ENCODE data around the gene SUGCT.
A peak's percentile ranks its signal among the peaks of the same experiment; 100 is the strongest.

Gene SUGCT

GRCh38 chr7:40549372-40550039, 414.7 kb downstream of the SUGCT start:
- Histone ChIP-seq H3K27ac (no peak overlapping the region), H3K36me3 (ENCODE audit: insufficient read depth, low read length) (no peaks in the 10 kb centered on the region), H3K9ac (ENCODE audit: insufficient read length) (no peak overlapping the region), H3K9me3 (ENCODE audit: low read depth, low read length) (no peaks in the 10 kb centered on the region), H3K4me3 (no peak overlapping the region)
- no peak for DNase-seq (ENCODE audit: low read depth, low spot score)
- TF ChIP-seq EZH2 (IDR thresholded peaks at IDR 0.05): no peak
- TF ChIP-seq FOXP2 (optimal IDR thresholded peaks at IDR 0.05; ENCODE audit: control extremely low read depth, extremely low read length, insufficient read depth): no peak
- TF ChIP-seq POLR2AphosphoS5 (IDR thresholded peaks at IDR 0.05; ENCODE audit: borderline replicate concordance, low read depth, low read length): no peak

- TF ChIP-seq POLR2AphosphoS5 (IDR thresholded peaks at IDR 0.05; ENCODE audit: borderline replicate concordance, low read depth, low read length) (peak; percentile 57; the same call in 1 of the 2 replicates), EZH2 (IDR thresholded peaks at IDR 0.05) (no peak)
- no peaks in the 10 kb centered on the region for H3K36me3 ChIP-seq (ENCODE audit: insufficient read depth, low read length)
- no peaks in the 10 kb centered on the region for H3K9me3 ChIP-seq (ENCODE audit: low read depth, low read length)
- H3K4me3 ChIP-seq: peak overlapping the region; percentile 54
- peak; percentile 88 for DNase-seq (ENCODE audit: low read depth, low spot score)
- H3K9ac ChIP-seq (ENCODE audit: insufficient read length): no peak overlapping the region
- peak overlapping the region; percentile 82 for H3K27ac ChIP-seq
Measured at GRCh38 chr7:40551685-40552576, 417.1 kb downstream of the SUGCT start.

- Histone ChIP-seq H3K36me3 (ENCODE audit: insufficient read depth, low read length) (no peaks in the 10 kb centered on the region), H3K9me3 (ENCODE audit: low read depth, low read length) (no peaks in the 10 kb centered on the region), H3K4me3 (no peak overlapping the region), H3K9ac (ENCODE audit: insufficient read length) (no peak overlapping the region), H3K27ac (no peak overlapping the region)
- DNase-seq (ENCODE audit: low read depth, low spot score): no peak
- no peak for TF ChIP-seq FOXP2 (optimal IDR thresholded peaks at IDR 0.05; ENCODE audit: control extremely low read depth, extremely low read length, insufficient read depth)
- TF ChIP-seq POLR2AphosphoS5 (IDR thresholded peaks at IDR 0.05; ENCODE audit: borderline replicate concordance, low read depth, low read length): no peak
- no peak for TF ChIP-seq EZH2 (IDR thresholded peaks at IDR 0.05)
Measured at GRCh38 chr7:40560672-40561071, 425.9 kb downstream of the SUGCT start.

- H3K27ac ChIP-seq: no peak overlapping the region
- TF ChIP-seq POLR2AphosphoS5 (IDR thresholded peaks at IDR 0.05; ENCODE audit: borderline replicate concordance, low read depth, low read length) (no peak), FOXP2 (optimal IDR thresholded peaks at IDR 0.05; ENCODE audit: control extremely low read depth, extremely low read length, insufficient read depth) (no peak), EZH2 (IDR thresholded peaks at IDR 0.05) (no peak)
- H3K36me3 ChIP-seq (ENCODE audit: insufficient read depth, low read length): no peaks in the 10 kb centered on the region
- H3K9me3 ChIP-seq (ENCODE audit: low read depth, low read length): no peaks in the 10 kb centered on the region
- H3K4me3 ChIP-seq: no peak overlapping the region
- DNase-seq (ENCODE audit: low read depth, low spot score): no peak
- no peak overlapping the region for H3K9ac ChIP-seq (ENCODE audit: insufficient read length)
Measured at GRCh38 chr7:40566879-40567278, 432.1 kb downstream of the SUGCT start.

GRCh38 chr7:40569326-40569725, 434.5 kb downstream of the SUGCT start:
- Histone ChIP-seq H3K9me3 (ENCODE audit: low read depth, low read length) (no peaks in the 10 kb centered on the region), H3K27ac (no peak overlapping the region), H3K9ac (ENCODE audit: insufficient read length) (no peak overlapping the region), H3K36me3 (ENCODE audit: insufficient read depth, low read length) (no peaks in the 10 kb centered on the region), H3K4me3 (no peak overlapping the region)
- DNase-seq (ENCODE audit: low read depth, low spot score): no peak
- TF ChIP-seq FOXP2 (optimal IDR thresholded peaks at IDR 0.05; ENCODE audit: control extremely low read depth, extremely low read length, insufficient read depth): no peak
- TF ChIP-seq POLR2AphosphoS5 (IDR thresholded peaks at IDR 0.05; ENCODE audit: borderline replicate concordance, low read depth, low read length): no peak
- TF ChIP-seq EZH2 (IDR thresholded peaks at IDR 0.05): no peak

GRCh38 chr7:40570223-40570622, 435.4 kb downstream of the SUGCT start:
- TF ChIP-seq EZH2 (IDR thresholded peaks at IDR 0.05): no peak
- no peak for TF ChIP-seq FOXP2 (optimal IDR thresholded peaks at IDR 0.05; ENCODE audit: control extremely low read depth, extremely low read length, insufficient read depth)
- no peak for TF ChIP-seq POLR2AphosphoS5 (IDR thresholded peaks at IDR 0.05; ENCODE audit: borderline replicate concordance, low read depth, low read length)
- peak; percentile 22 for DNase-seq (ENCODE audit: low read depth, low spot score)
- Histone ChIP-seq H3K4me3 (no peak overlapping the region), H3K9me3 (ENCODE audit: low read depth, low read length) (no peaks in the 10 kb centered on the region), H3K36me3 (ENCODE audit: insufficient read depth, low read length) (no peaks in the 10 kb centered on the region), H3K27ac (no peak overlapping the region; the same call in 1 of the 2 replicates), H3K9ac (ENCODE audit: insufficient read length) (no peak overlapping the region)

GRCh38 chr7:40571796-40572195, 437.0 kb downstream of the SUGCT start:
- no peak overlapping the region for H3K4me3 ChIP-seq
- no peak overlapping the region for H3K27ac ChIP-seq
- H3K36me3 ChIP-seq (ENCODE audit: insufficient read depth, low read length): no peaks in the 10 kb centered on the region
- DNase-seq (ENCODE audit: low read depth, low spot score): no peak
- TF ChIP-seq POLR2AphosphoS5 (IDR thresholded peaks at IDR 0.05; ENCODE audit: borderline replicate concordance, low read depth, low read length) (no peak), FOXP2 (optimal IDR thresholded peaks at IDR 0.05; ENCODE audit: control extremely low read depth, extremely low read length, insufficient read depth) (no peak), EZH2 (IDR thresholded peaks at IDR 0.05) (no peak)
- no peaks in the 10 kb centered on the region for H3K9me3 ChIP-seq (ENCODE audit: low read depth, low read length)
- no peak overlapping the region for H3K9ac ChIP-seq (ENCODE audit: insufficient read length)

GRCh38 chr7:40572810-40573465, 438.1 kb downstream of the SUGCT start:
- Histone ChIP-seq H3K9me3 (ENCODE audit: low read depth, low read length) (no peaks in the 10 kb centered on the region), H3K4me3 (no peak overlapping the region), H3K27ac (no peak overlapping the region), H3K36me3 (ENCODE audit: insufficient read depth, low read length) (no peaks in the 10 kb centered on the region), H3K9ac (ENCODE audit: insufficient read length) (no peak overlapping the region)
- no peak for DNase-seq (ENCODE audit: low read depth, low spot score)
- no peak for TF ChIP-seq FOXP2 (optimal IDR thresholded peaks at IDR 0.05; ENCODE audit: control extremely low read depth, extremely low read length, insufficient read depth)
- TF ChIP-seq EZH2 (IDR thresholded peaks at IDR 0.05): no peak
- TF ChIP-seq POLR2AphosphoS5 (IDR thresholded peaks at IDR 0.05; ENCODE audit: borderline replicate concordance, low read depth, low read length): no peak

All from SK-N-MC (cell line).